ENCODE data around the gene LRRK1.

DNA sequence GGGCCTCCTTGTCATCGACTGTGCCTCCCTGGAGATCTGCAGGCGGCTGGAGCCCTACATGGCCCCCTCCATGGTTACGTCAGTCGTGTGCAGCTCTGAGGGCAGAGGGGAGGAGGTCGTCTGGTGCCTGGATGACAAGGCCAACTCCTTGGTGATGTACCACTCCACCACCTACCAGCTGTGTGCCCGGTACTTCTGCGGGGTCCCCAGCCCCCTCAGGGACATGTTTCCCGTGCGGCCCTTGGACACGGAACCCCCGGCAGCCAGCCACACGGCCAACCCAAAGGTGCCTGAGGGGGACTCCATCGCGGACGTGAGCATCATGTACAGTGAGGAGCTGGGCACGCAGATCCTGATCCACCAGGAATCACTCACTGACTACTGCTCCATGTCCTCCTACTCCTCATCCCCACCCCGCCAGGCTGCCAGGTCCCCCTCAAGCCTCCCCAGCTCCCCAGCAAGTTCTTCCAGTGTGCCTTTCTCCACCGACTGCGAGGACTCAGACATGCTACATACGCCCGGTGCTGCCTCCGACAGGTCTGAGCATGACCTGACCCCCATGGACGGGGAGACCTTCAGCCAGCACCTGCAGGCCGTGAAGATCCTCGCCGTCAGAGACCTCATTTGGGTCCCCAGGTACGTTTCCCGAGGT is 146.5 kb downstream of the LRRK1 start:
- TF ChIP-seq, protein P1, sequence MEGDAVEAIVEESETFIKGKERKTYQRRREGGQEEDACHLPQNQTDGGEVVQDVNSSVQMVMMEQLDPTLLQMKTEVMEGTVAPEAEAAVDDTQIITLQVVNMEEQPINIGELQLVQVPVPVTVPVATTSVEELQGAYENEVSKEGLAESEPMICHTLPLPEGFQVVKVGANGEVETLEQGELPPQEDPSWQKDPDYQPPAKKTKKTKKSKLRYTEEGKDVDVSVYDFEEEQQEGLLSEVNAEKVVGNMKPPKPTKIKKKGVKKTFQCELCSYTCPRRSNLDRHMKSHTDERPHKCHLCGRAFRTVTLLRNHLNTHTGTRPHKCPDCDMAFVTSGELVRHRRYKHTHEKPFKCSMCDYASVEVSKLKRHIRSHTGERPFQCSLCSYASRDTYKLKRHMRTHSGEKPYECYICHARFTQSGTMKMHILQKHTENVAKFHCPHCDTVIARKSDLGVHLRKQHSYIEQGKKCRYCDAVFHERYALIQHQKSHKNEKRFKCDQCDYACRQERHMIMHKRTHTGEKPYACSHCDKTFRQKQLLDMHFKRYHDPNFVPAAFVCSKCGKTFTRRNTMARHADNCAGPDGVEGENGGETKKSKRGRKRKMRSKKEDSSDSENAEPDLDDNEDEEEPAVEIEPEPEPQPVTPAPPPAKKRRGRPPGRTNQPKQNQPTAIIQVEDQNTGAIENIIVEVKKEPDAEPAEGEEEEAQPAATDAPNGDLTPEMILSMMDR (IDR thresholded peaks at IDR 0.05; ENCODE audit: low read depth, low read length, poor library complexity, severe bottlenecking) = no peak
- no peak for TF ChIP-seq EZH2phosphoT487 (IDR thresholded peaks at IDR 0.05; ENCODE audit: borderline replicate concordance, low read length)

All from DOHH2 (cell line).